Kidney (tissue), 14 donors: ENCODE measurements around the gene POLR3A. TPM values are rescaled to one million over a fixed set of nuclear protein-coding genes. Genes with fewer than 3 reads are reported as not detected.

Source experiments
- DNase-seq, 5 donors: peaks; one replicate each; pipeline ENCODE4 v3.0.0-alpha.2; 2013 to 2020
- FAIRE-seq: peaks from 2 replicates; lab custom pipeline; 2012; peaks lifted over from hg19 to GRCh38; lab: Jason Lieb, UNC
- H3K27ac ChIP-seq, 2 donors: one replicate each; pipeline ENCODE4 v1.7.0; 2013; ENCODE audit warnings: low read depth in 2 of 2, low read length in 2 of 2, inconsistent platforms in 1 of 2
- H3K27me3 ChIP-seq: one replicate; pipeline ENCODE4 v1.7.1; 2013; ENCODE audit warnings: low read length, inconsistent platforms; ENCODE audit not compliant: control insufficient read depth, insufficient read depth
- H3K36me3 ChIP-seq, 3 donors: one replicate each; pipeline versions ENCODE4 v1.7.0 to v1.7.1; 2013; ENCODE audit warnings: low read length in 3 of 3, control low read depth in 1 of 3, inconsistent platforms in 1 of 3; ENCODE audit not compliant: insufficient read depth in 3 of 3, control insufficient read depth in 2 of 3
- H3K4me1 ChIP-seq, 3 donors: one replicate each; pipeline versions ENCODE4 v1.7.0 to v1.7.1; 2013; ENCODE audit warnings: low read length in 3 of 3, inconsistent platforms in 1 of 3, low read depth in 1 of 3; ENCODE audit not compliant: control insufficient read depth in 2 of 3, insufficient read depth in 2 of 3
- H3K4me3 ChIP-seq, 3 donors: one replicate each; pipeline versions ENCODE4 v1.7.0 to v1.8.1; 2013; ENCODE audit warnings: low read length in 3 of 3, control low read depth in 1 of 3, inconsistent platforms in 1 of 3
- H3K9ac ChIP-seq, 3 donors: one replicate each; pipeline versions ENCODE4 v1.7.0 to v1.7.1; 2013; ENCODE audit warnings: low read length in 3 of 3, control low read depth in 1 of 3, inconsistent platforms in 1 of 3
- H3K9me3 ChIP-seq, 3 donors: one replicate each; pipeline versions ENCODE4 v1.7.0 to v1.7.1; 2013; ENCODE audit warnings: low read length in 3 of 3, control low read depth in 1 of 3, inconsistent platforms in 1 of 3; ENCODE audit not compliant: control insufficient read depth in 2 of 3, insufficient read depth in 1 of 3
- CTCF ChIP-seq: IDR thresholded peaks from 3 replicates; pipeline ENCODE4 v1.5.1; 2012; ENCODE audit warnings: mild to moderate bottlenecking, moderate library complexity, borderline replicate concordance; ENCODE audit not compliant: insufficient read depth; ENCODE audit errors: extremely low read depth
- intact Hi-C: fragments of 100-400 bp; cut with DNase I; formaldehyde crosslinking; loops from one replicate; pipeline ENCODE4 v1.11.1; 2022
- polyA plus RNA-seq: library from polyadenylated mRNA; stranded (reverse); fragments of 350-450 nt; fragmentation: Illumina TruSeq; extraction: RNeasy Lipid Tissue Mini Kit (QIAGEN cat#74804); gene quantifications from one replicate; pipeline ENCODE4 v1.2.3, GENCODE V29; 2014; ENCODE audit warnings: low read depth, low replicate concordance; ENCODE audit not compliant: insufficient read depth
- total RNA-seq: library from RNA; stranded (reverse); fragmentation: NEBNext Ultra II Directional; extraction: Animal tissue kit (Norgen Biotek cat#: 25700); gene quantifications from one replicate; pipeline ENCODE4 v1.2.1, GENCODE V29; 2021
- donor health status: control.
- donor health status: control.
- donor health status: control.
- donor health status: control.
- donor health status: control.
- donor health status: DM: yes; HTN: yes; CAD: no.
- donor health status: Normal renal cell carcinoma (clear cell type).

POLR3A gene
- total and polyA plus RNA-seq, 2 donors from 2014 or later, result 4.9 to 13.3 TPM

GRCh38 chr10:77940225-77940624, 89.1 kb downstream of the POLR3A start:
- no peak overlapping the region for H3K27ac ChIP-seq
- no peaks in the 10 kb centered on the region for H3K27me3 ChIP-seq
- H3K4me3 ChIP-seq, result no peak overlapping the region
- FAIRE-seq (no peak), DNase-seq (no peak)
- no peaks in the 10 kb centered on the region for H3K4me1 ChIP-seq
- H3K9me3 ChIP-seq, result no peaks in the 10 kb centered on the region
- no peaks in the 10 kb centered on the region for H3K36me3 ChIP-seq
- intact Hi-C loops, result no loop called here
- no peak overlapping the region for H3K9ac ChIP-seq
- no peak for TF ChIP-seq CTCF

GRCh38 chr10:77939561-77940001, 89.7 kb downstream of the POLR3A start:
- Histone ChIP-seq H3K27me3 (no peaks in the 10 kb centered on the region), H3K4me1 (no peaks in the 10 kb centered on the region), H3K9ac (no peak overlapping the region), H3K4me3 (no peak overlapping the region), H3K36me3 (no peaks in the 10 kb centered on the region), H3K9me3 (no peaks in the 10 kb centered on the region), H3K27ac (no peak overlapping the region)
- intact Hi-C loops, result no loop called here
- DNase-seq, result peak in 4 of 5 donors; percentile 75 to 94 (median 76)
- FAIRE-seq, result no peak
- no peak for TF ChIP-seq CTCF

- Histone ChIP-seq H3K9me3 (no peaks in the 10 kb centered on the region), H3K9ac (no peak overlapping the region), H3K27ac (no peak overlapping the region), H3K4me1 (no peaks in the 10 kb centered on the region), H3K36me3 (no peaks in the 10 kb centered on the region), H3K27me3 (no peaks in the 10 kb centered on the region), H3K4me3 (no peak overlapping the region)
- TF ChIP-seq CTCF, result no peak
- FAIRE-seq (no peak), DNase-seq (peak in 1 of 5 donors; percentile 49)
- intact Hi-C loops, result no loop called here
Measured at GRCh38 chr10:77936697-77937567, 92.4 kb downstream of the POLR3A start.
